HCT116 (cell line): ENCODE data around the gene CACNA2D2. TPM values are rescaled to one million over a fixed set of nuclear protein-coding genes. Genes with fewer than 3 reads are reported as not detected.

Experiments
- ATAC-seq: fragments of 200-7000 bp; cut with Tn5 transposase; 2 replicates; pipeline ENCODE4 v1.9.1; 2020; ENCODE audit warnings: mild to moderate bottlenecking, moderate library complexity
- BruUV-seq: library from RNA; stranded (reverse); fragments of 400-500 nt; replicated peaks from 2 replicates; lab custom pipeline; 2021; lab: Mats Ljungman, UMichigan
- CTCF ChIA-PET: fragments of 300-600 bp; sonication (Branson Sonifier 250); formaldehyde crosslinking; loops from one replicate; lab custom pipeline; 2021; ENCODE audit warnings: antibody characterized with exemption; lab: Charles Lee
- POLR2A ChIA-PET: fragments of 300-600, 350-600 bp; sonication (Branson Sonifier 250); formaldehyde crosslinking; loops from one replicate; lab custom pipeline; 2021; ENCODE audit warnings: antibody characterized with exemption; lab: Charles Lee
- RAD21 ChIA-PET, 2 experiments: fragments of 300-600 bp; sonication (Branson Sonifier 250); formaldehyde crosslinking; loops; one replicate each; lab custom pipeline; 2023; ENCODE audit warnings: low total read pairs in 2 of 2; ENCODE audit not compliant: uncharacterized antibody in 2 of 2, unreplicated experiment in 2 of 2, low non-redundant PET in 1 of 2; lab: Charles Lee
- DNase-seq: peaks from one replicate; pipeline ENCODE4 v3.0.0-alpha.2; 2010; ENCODE audit warnings: low read depth, low spot score
- H2AFZ ChIP-seq: fragments of 200-600 bp; shearing (Covaris generic), sonication (generic); 2 replicates; pipeline ENCODE4 v1.6.1; 2017; ENCODE audit warnings: low read depth, mixed run types, mixed read lengths, antibody characterized with exemption, low read length; ENCODE audit not compliant: poor library complexity, severe bottlenecking
- H3K27ac ChIP-seq: 2 replicates; pipeline ENCODE4 v1.5.1; 2012; ENCODE audit warnings: low read depth, low read length
- H3K27me3 ChIP-seq: fragments of 200-600 bp; sonication (generic); 2 replicates; pipeline ENCODE4 v1.6.1; 2016; ENCODE audit warnings: mixed run types, low read length, mixed read lengths; ENCODE audit not compliant: insufficient read depth
- H3K36me3 ChIP-seq, 2 experiments: fragments of 200-500 bp in 1 of 2; fragments of 200-600 bp in 1 of 2; sonication (Bioruptor generic) in 1 of 2; sonication (generic) in 1 of 2; 2 replicates each; pipeline versions ENCODE4 v1.5.1 to v1.6.1; 2014 to 2016; ENCODE audit warnings: low read length in 2 of 2, inconsistent platforms in 1 of 2, mixed read lengths in 1 of 2, mixed run types in 1 of 2; ENCODE audit not compliant: insufficient read depth in 2 of 2, control insufficient read depth in 1 of 2
- H3K4me1 ChIP-seq, 2 experiments: fragments of 200-600 bp in 1 of 2; sonication (generic) in 1 of 2; 2 replicates each; pipeline versions ENCODE4 v1.5.1 to v1.6.1; 2012 to 2017; ENCODE audit warnings: low read length in 2 of 2, inconsistent platforms in 1 of 2, mild to moderate bottlenecking in 1 of 2, mixed read lengths in 1 of 2, mixed run types in 1 of 2, moderate library complexity in 1 of 2; ENCODE audit not compliant: insufficient read depth in 2 of 2, control insufficient read depth in 1 of 2
- H3K4me2 ChIP-seq: fragments of 200-600 bp; sonication (generic); 2 replicates; pipeline ENCODE4 v1.6.1; 2017; ENCODE audit warnings: mixed run types, low read length, mixed read lengths
- H3K4me3 ChIP-seq, 2 experiments: fragments of 200-600 bp in 1 of 2; sonication (generic) in 1 of 2; replicated peaks in 1 of 2; 2 replicates each; pipeline ENCODE4 v1.5.1; 2011 to 2016; ENCODE audit warnings: low read length in 2 of 2, control low read depth in 1 of 2, low read depth in 1 of 2, mild to moderate bottlenecking in 1 of 2, mixed read lengths in 1 of 2, mixed run types in 1 of 2
- H3K79me2 ChIP-seq: fragments of 200-600 bp; sonication (generic); 2 replicates; pipeline ENCODE4 v1.6.1; 2017; ENCODE audit warnings: mild to moderate bottlenecking, mixed run types, low read length, moderate library complexity, mixed read lengths; ENCODE audit not compliant: insufficient read depth
- H3K9ac ChIP-seq: fragments of 200-600 bp; sonication (generic); 2 replicates; pipeline ENCODE4 v1.6.1; 2016; ENCODE audit warnings: low read length, mixed read lengths
- H3K9me2 ChIP-seq: fragments of 200-600 bp; sonication (generic), shearing (Covaris generic); 2 replicates; pipeline ENCODE4 v1.6.1; 2017; ENCODE audit warnings: mixed run types, mild to moderate bottlenecking, moderate library complexity; ENCODE audit not compliant: insufficient read depth
- H3K9me3 ChIP-seq, 2 experiments: fragments of 200-500 bp in 1 of 2; fragments of 200-600 bp in 1 of 2; sonication (Bioruptor generic) in 1 of 2; sonication (generic) in 1 of 2; 2 replicates each; pipeline ENCODE4 v1.6.1; 2014 to 2017; ENCODE audit warnings: low read length in 2 of 2, mixed read lengths in 2 of 2, inconsistent platforms in 1 of 2, low read depth in 1 of 2, mild to moderate bottlenecking in 1 of 2, mixed run types in 1 of 2, moderate library complexity in 1 of 2; ENCODE audit not compliant: control insufficient read depth in 1 of 2, insufficient read depth in 1 of 2
- H4K20me1 ChIP-seq: fragments of 200-600 bp; sonication (generic), shearing (Covaris generic); 2 replicates; pipeline ENCODE4 v1.6.1; 2017; ENCODE audit warnings: mixed run types, mild to moderate bottlenecking, moderate library complexity; ENCODE audit not compliant: insufficient read depth
- JUND ChIP-seq: IDR thresholded peaks from 2 replicates; pipeline ENCODE4 v1.6.1; 2012
- POLR2AphosphoS5 ChIP-seq: IDR thresholded peaks from 2 replicates; pipeline ENCODE4 v1.6.1; 2011; ENCODE audit warnings: mild to moderate bottlenecking, low read depth, low read length, moderate library complexity
- RAD21 ChIP-seq: IDR thresholded peaks from 2 replicates; pipeline ENCODE4 v1.6.1; 2012; ENCODE audit warnings: low read depth, mild to moderate bottlenecking
- SIN3A ChIP-seq: IDR thresholded peaks from 2 replicates; pipeline ENCODE4 v1.6.1; 2012; ENCODE audit warnings: low read depth
- ZBTB33 ChIP-seq: IDR thresholded peaks from 2 replicates; pipeline ENCODE4 v1.6.1; 2011; ENCODE audit warnings: mild to moderate bottlenecking, low read length, moderate library complexity; ENCODE audit not compliant: insufficient replicate concordance; ENCODE audit errors: extremely low read depth
- ZFX ChIP-seq: fragments of 450-650 bp; IDR thresholded peaks from 2 replicates; pipeline ENCODE4 v1.6.1; 2017
- intact Hi-C: fragments of 100-400 bp; cut with micrococcal nuclease; formaldehyde crosslinking; loops from 2 replicates; pipeline ENCODE4 v1.10.0; 2022
- total RNA-seq: library from RNA; stranded (reverse); gene quantifications from one replicate; pipeline ENCODE4 v1.2.1, GENCODE V29; 2021; ENCODE audit not compliant: unreplicated experiment
- TF ChIP-seq, protein P1 (sequence below): IDR thresholded peaks from 2 replicates; pipeline ENCODE4 v1.6.1; 2012

The CACNA2D2 gene
- total RNA-seq, 1 experiment from 2014 or later, result 10.2 TPM

DNA sequence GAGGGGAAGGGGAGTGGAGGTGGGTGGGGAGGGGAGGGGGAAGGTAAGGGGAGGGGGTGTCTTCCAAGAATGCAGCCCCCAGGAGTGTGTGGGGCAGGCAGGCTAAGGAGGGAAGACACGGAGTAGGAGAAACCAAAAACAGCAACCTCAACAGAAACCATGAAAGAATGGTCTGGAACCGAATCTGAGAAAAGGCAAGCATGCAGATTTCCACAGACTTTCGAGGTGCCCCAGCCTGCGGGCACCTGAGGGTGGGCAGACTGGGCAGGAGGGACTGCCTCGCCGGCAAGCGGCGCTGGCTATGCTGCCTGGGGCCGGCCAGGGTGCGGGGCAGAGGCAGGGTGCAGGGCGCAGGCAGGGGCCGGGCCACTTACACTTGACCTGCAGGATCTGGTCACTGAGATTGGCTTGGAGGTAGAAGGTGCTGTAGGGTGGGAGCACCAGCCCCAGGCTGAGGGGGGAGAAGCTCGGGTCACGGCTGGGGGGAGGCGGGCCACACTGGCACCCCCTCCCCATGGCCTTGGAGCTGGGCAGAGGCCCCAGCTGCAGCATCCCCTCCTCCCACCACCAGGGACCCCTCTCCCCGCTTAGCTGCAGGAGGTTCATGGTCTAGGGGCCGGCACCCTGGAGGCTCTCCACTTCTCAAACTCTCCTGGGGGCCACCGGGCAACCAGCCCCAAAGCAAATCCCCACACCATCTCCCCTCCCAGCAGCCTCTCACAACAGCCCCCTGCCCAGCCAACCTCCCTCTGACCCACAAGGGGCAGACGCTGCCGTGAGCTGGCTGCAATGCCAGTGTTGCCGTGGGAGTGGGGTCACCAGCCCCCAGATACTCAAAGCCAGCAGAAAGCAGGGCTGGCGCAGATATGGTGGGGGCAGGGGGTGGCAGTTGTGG, 128.8 kb downstream of the CACNA2D2 start:
- no peaks in the 10 kb centered on the region for H3K9me2 ChIP-seq
- BruUV-seq, result no TSS peak
- H3K9ac ChIP-seq, result no peak overlapping the region
- RAD21 ChIA-PET, result no interaction called here
- ATAC-seq (no peak), DNase-seq (no peak)
- TF ChIP-seq SIN3A, result no peak
- TF ChIP-seq ZFX, result no peak
- TF ChIP-seq RAD21, result no peak
- no peak for TF ChIP-seq JUND
- TF ChIP-seq, protein P1, sequence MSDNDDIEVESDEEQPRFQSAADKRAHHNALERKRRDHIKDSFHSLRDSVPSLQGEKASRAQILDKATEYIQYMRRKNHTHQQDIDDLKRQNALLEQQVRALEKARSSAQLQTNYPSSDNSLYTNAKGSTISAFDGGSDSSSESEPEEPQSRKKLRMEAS, result no peak
- no peak for TF ChIP-seq POLR2AphosphoS5
- no peak for TF ChIP-seq ZBTB33
- no peak overlapping the region for H3K4me2 ChIP-seq
- peaks cover 4% of the 10 kb centered on the region in 2 experiments; a peak in 2 of 4 replicates for H3K4me1 ChIP-seq
- POLR2A ChIA-PET, result no interaction called here
- H4K20me1 ChIP-seq, result no peaks in the 10 kb centered on the region
- intact Hi-C loops, result no loop called here
- no peaks in the 10 kb centered on the region for H3K36me3 ChIP-seq
- no peaks in the 10 kb centered on the region for H3K27me3 ChIP-seq
- H3K27ac ChIP-seq, result no peak overlapping the region
- no peaks in the 10 kb centered on the region for H3K79me2 ChIP-seq
- no peak overlapping the region for H3K4me3 ChIP-seq
- CTCF ChIA-PET, result no interaction called here
- no peak overlapping the region for H2AFZ ChIP-seq
- H3K9me3 ChIP-seq, result no peaks in the 10 kb centered on the region
